ENCODE results near the gene TFPI2. TPM values are rescaled to one million over a fixed set of nuclear protein-coding genes. Genes with fewer than 3 reads are reported as not detected.
A peak's percentile ranks its signal among the peaks of the same experiment; 100 is the strongest.
"Not testable (repeated sequence)": the region's sequence is repeated elsewhere in the genome, so short reads cannot be mapped to it uniquely, and the experiment has no call there.

TFPI2 gene
- total RNA-seq (2014; rRNA removed; shearing (Covaris generic)), result 976 and 998 TPM in 2 replicates
- 196 and 200 TPM in 2 replicates for polyA plus RNA-seq (2014; cell fraction: nucleus; rRNA removed)

- peak; percentile 77 for DNase-seq (ENCODE audit: extremely low read depth, low read depth)
Observed at GRCh38 chr7:93890464-93891068, at the start of gene TFPI2. Gene TFPI2, minus strand, starts transcription at chr7:93890753. Its CDS starts 75 bp downstream, at chr7:93890678.

- no peak for DNase-seq (ENCODE audit: extremely low read depth, low read depth)
Observed at GRCh38 chr7:93938293-93938692, 47.7 kb upstream of the TFPI2 start.

DNA sequence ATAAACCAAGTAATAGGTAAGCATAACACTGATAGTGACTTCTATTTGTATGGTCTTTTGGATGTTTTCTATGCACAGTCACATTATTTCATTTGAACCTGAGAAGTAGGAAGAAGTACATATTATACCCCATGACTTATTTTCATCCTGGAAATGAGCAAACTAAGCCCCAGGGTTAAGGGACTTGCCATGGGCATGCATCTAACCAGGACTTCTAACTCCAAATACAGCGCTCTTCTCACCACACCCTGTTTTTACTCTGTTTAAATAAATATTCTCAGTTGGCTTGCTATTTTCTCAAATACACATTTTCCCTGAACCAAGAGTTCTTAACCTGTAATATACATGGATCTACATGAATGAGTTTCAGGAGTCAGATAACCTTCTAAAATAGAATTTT is 47.3 kb upstream of the TFPI2 start:
- no peak for DNase-seq (ENCODE audit: extremely low read depth, low read depth)

- DNase-seq (ENCODE audit: extremely low read depth, low read depth), result no peak
Observed at GRCh38 chr7:93935102-93935501, 44.5 kb upstream of the TFPI2 start.

GRCh38 chr7:93933156-93933555 is 42.6 kb upstream of the TFPI2 start:
- DNase-seq (ENCODE audit: extremely low read depth, low read depth), result no peak

GRCh38 chr7:93931655-93932054 is 41.1 kb upstream of the TFPI2 start:
- DNase-seq (ENCODE audit: extremely low read depth, low read depth), result no peak

DNA sequence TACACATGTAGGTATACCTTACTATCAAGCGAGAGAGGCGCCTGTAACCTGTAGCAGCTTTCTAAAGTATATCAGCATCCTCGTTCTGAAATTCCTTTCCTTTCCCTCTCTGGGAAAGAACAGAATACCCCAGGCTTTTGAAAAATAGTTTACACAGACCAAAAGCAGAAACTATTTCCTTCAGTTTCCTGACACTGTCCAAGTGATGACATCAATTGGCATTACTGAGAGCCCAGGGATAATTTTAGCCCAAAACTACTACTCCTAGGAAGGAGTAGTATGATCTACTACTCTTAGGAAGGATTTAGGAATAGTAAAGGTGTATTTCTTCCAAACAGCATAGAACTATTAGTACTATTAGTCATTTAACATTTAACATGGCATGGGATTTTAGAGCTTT is 37.0 kb upstream of the TFPI2 start:
- no peak for DNase-seq (ENCODE audit: extremely low read depth, low read depth)

- no peak for DNase-seq (ENCODE audit: extremely low read depth, low read depth)
Observed at GRCh38 chr7:93926800-93927199, 36.2 kb upstream of the TFPI2 start.

- DNase-seq (ENCODE audit: extremely low read depth, low read depth), result no peak
Observed at GRCh38 chr7:93923942-93924341, 33.4 kb upstream of the TFPI2 start.

GRCh38 chr7:93923296-93923695 is 32.7 kb upstream of the TFPI2 start:
- DNase-seq (ENCODE audit: extremely low read depth, low read depth), result no peak

GRCh38 chr7:93921607-93922566 is 31.3 kb upstream of the TFPI2 start, which contains the start of gene GNG11:
Gene GNG11, plus strand, starts transcription at chr7:93921735. Its CDS starts 403 bp downstream, at chr7:93922138.
- peak; percentile 62 for DNase-seq (ENCODE audit: extremely low read depth, low read depth)

DNA sequence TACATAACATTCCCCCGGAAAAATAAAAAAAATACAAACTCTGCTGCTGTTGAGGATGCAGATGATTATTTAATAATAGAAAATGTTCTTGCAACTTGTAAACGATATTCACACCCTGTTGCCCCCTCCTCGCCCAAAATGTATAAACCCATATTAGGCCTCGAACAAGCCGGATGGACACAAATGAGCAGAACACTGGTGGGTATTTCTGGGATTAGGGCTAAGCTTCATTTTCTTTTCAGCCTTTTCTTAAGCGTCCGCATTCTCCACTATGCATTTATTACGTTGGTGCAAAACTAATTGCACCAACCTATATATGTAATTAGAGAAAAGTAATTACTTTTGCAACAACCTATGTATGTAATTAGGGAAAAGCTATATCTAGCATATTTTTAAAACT is 30.6 kb upstream of the TFPI2 start:
- DNase-seq (ENCODE audit: extremely low read depth, low read depth), result no peak

GRCh38 chr7:93920496-93921182 is 30.1 kb upstream of the TFPI2 start:
- DNase-seq (ENCODE audit: extremely low read depth, low read depth), result no peak

DNA sequence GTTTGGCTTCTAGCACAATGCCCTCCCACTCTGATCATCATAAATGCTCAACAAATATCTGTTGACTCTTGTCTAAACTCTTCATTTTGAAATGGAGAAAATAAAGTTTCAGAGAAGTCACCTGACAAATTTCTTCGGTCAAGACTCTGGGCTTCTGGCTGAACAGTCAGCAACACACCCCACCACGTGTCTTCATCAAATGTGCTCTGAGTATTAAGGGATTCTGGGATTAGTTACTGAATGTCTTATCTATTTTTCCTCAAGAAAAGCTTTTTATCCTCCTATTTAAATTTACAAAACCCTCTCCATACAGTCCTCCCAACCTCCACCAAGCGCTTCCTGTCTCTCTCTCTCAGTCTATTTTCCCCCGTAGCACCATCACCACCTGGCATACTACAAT is 25.8 kb upstream of the TFPI2 start:
- DNase-seq (ENCODE audit: extremely low read depth, low read depth), result not testable (repeated sequence)

DNA sequence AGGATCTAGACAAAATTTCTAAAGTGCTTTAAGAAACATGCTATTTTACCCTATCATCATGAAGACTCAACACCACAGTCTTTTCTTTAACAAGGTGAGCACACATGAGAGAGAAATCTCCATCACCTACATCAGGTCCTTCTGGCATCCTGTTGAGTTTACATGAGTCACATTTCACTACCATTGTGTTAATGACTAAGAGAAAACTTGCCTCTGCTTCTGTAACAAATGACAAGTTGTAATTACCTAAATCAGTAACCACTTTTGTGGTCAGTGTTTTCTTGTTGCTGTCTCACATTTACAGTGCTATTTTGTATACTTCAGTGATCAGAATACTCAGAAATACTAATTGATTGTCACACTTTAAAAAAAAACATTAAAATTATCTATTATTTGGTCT is 25.3 kb upstream of the TFPI2 start:
- DNase-seq (ENCODE audit: extremely low read depth, low read depth), result not testable (repeated sequence)

DNA sequence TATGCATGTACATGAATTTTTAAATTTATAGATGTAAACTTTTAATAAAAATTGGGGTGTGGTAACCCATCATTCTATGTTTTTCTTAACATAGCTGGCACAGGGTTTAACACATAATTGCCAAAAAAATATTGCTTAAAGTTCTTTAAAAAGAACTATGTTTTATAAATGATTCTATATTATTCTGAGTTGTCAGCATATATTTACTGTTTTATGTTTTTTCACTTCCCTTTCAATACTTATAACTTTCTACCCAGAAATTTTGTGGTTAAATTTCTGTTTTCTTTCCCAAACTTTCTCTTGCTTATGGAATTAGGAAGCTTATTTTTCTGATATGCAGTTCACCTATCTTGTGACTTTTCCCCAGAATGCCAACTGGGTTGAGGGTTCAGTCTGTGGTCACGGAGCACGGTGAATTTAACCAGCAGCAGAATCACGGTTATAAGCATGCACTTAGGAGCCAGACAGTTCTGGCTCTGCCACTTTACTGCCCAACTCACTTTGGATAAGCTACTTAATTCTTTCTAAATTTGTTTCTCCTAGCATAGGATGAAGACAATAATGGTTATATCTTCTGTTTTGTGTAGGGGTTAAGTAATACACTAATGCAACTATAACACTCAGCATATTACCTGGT is 24.8 kb upstream of the TFPI2 start:
- DNase-seq (ENCODE audit: extremely low read depth, low read depth), result not testable (repeated sequence)

- DNase-seq (ENCODE audit: extremely low read depth, low read depth), result peak; percentile 67
Observed at GRCh38 chr7:93914581-93915066, 24.1 kb upstream of the TFPI2 start.

DNA sequence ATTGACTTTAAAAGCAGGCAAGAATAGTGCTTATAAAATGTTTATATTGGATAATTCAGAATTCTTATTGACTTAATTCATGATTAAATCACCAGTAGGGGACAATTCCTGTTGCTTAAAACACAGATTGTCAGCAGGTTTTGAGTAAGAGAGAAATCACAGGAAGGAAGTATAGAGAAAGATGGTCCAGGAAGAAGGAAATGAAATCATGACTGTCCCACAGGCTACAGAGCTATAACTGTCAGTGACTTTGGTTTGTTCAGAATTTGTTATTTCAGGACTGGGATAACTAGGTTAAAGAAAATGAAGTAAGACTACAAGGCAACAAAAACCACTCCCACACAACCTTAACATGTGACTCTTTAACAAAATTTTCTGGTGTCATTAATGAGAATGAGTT is 22.6 kb upstream of the TFPI2 start:
- no peak for DNase-seq (ENCODE audit: extremely low read depth, low read depth)

DNA sequence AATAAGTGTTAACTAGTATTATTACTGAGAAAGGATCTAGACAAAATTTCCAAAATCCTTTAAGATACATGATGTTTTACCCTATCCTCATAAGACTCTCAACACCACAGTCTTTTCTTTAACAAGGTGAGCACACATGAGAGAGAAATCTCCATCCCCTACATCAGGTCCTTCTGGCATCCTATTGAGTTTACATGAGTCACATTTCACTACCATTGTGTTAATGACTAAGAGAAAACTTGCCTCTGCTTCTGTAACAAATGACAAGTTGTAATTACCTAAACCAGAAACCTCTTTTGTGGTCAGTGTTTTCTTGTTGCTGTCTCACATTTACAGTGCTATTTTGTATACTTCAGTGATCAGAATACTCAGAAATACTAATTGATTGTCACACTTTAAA is 21.1 kb upstream of the TFPI2 start:
- DNase-seq (ENCODE audit: extremely low read depth, low read depth), result not testable (repeated sequence)

DNA sequence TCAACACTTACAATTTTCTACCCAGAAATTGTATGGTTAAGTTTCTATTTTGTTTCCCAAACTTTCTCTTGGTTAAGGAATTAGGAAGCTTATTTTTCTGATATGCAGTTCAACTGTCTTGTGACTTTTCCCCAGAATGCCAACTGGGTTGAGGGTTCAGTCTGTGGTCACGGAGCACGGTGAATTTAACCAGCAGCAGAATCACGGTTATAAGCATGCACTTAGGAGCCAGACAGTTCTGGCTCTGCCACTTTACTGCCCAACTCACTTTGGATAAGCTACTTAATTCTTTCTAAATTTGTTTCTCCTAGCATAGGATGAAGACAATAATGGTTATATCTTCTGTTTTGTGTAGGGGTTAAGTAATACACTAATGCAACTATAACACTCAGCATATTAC is 20.7 kb upstream of the TFPI2 start:
- DNase-seq (ENCODE audit: extremely low read depth, low read depth), result not testable (repeated sequence)
